Suprapubic skin (tissue), 3 donors: ENCODE data around the gene TPSAB1.

ENCODE experiments used
- EP300 ChIP-seq: sonication (generic); formaldehyde crosslinking; IDR thresholded peaks from one replicate; pipeline ENCODE4 v1.6.1; 2017; ENCODE audit warnings: antibody characterized with exemption
- TF ChIP-seq, protein P1 (sequence below), 2 donors: fragments of 200-600 bp in 1 of 2; fragments of 450-650 bp in 1 of 2; sonication (generic) in 1 of 2; IDR thresholded peaks; one replicate each; pipeline ENCODE4 v1.5.1; 2016 to 2019; ENCODE audit warnings: antibody characterized with exemption in 2 of 2, mild to moderate bottlenecking in 1 of 2, moderate library complexity in 1 of 2

DNA sequence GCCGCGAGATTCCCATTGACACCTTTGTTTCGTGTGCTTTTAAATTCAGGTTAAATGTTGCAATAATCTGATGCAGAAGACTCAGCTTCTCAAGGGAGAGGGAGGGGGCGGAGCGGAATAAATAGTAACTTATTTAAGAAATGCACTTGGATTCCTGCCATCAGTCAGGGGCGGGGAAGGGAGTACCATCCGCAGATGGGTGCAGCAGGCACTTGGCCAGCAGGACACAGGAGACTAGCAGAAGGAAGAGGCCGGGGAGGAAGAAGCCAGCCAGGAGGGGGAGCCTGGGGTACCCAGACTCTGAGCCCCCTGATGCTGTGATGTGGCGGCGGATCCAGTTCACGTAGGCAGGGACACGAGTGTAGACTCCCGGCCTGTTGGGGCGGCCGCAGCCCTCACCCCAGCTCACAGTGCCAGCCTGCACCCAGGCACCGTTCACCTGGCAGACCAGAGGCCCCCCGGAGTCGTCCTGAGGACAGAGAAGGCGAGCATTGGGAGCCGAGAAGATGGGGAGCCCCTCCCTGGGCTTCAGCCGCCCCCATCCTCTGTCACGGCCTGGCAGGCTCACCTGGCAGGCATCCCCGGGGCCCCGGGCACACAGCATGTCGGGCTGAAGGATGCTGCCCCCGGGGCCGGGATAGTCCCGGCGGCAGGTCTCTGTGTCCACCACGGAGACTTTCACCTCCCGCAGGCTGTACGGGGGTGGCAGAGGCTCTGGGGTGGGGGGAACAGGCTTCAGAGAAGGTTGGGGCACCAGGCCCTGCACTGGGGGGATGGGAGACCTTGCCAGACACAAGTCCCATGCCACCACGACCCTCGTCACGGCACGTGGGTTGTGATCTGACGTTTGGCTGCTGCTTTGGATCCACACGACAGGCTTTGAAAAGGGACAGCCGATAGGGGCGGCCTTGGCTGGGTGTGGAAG, 18.6 kb upstream of the TPSAB1 start:
- TF ChIP-seq EP300: no peak
- TF ChIP-seq, protein P1, sequence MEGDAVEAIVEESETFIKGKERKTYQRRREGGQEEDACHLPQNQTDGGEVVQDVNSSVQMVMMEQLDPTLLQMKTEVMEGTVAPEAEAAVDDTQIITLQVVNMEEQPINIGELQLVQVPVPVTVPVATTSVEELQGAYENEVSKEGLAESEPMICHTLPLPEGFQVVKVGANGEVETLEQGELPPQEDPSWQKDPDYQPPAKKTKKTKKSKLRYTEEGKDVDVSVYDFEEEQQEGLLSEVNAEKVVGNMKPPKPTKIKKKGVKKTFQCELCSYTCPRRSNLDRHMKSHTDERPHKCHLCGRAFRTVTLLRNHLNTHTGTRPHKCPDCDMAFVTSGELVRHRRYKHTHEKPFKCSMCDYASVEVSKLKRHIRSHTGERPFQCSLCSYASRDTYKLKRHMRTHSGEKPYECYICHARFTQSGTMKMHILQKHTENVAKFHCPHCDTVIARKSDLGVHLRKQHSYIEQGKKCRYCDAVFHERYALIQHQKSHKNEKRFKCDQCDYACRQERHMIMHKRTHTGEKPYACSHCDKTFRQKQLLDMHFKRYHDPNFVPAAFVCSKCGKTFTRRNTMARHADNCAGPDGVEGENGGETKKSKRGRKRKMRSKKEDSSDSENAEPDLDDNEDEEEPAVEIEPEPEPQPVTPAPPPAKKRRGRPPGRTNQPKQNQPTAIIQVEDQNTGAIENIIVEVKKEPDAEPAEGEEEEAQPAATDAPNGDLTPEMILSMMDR (IDR thresholded peaks at IDR 0.05): no peak
